HepG2 (cell line): Measurements from ENCODE around the gene PAPSS1. TPM values are rescaled to one million over a fixed set of nuclear protein-coding genes. Genes with fewer than 3 reads are reported as not detected.

Experiments
- ATAC-seq: fragments of 200-7000 bp; cut with Tn5 transposase; 3 replicates; pipeline ENCODE4 v1.9.1; 2020; ENCODE audit warnings: mild to moderate bottlenecking, moderate library complexity
- BruUV-seq: library from RNA; stranded (reverse); fragments of 400-500 nt; replicated peaks from 2 replicates; lab custom pipeline; 2021; lab: Mats Ljungman, UMichigan
- CTCF ChIA-PET: fragments of 300-600 bp; formaldehyde crosslinking; extraction: SDS; loops from one replicate; lab custom pipeline; 2021; ENCODE audit warnings: low total read pairs, inconsistent platforms, low intra/inter-chr PET ratio; lab: Yijun Ruan, JAX
- POLR2A ChIA-PET: fragments of 350-600 bp; sonication (Branson Sonifier 250); formaldehyde crosslinking; loops from one replicate; lab custom pipeline; 2020; ENCODE audit warnings: antibody characterized with exemption, inconsistent platforms; lab: Yijun Ruan, JAX
- DNase-seq: peaks from one replicate; pipeline ENCODE4 v3.0.0-alpha.2; 2015; ENCODE audit warnings: low spot score
- FAIRE-seq: peaks from 3 replicates; lab custom pipeline; 2011; peaks lifted over from hg19 to GRCh38; lab: Jason Lieb, UNC
- H2AFZ ChIP-seq: one replicate; pipeline ENCODE4 v1.6.1; 2011; ENCODE audit warnings: low read length, inconsistent platforms
- H3K27ac ChIP-seq: fragments of 300-600 bp; 3 replicates; pipeline ENCODE4 v1.8.0; 2011; ENCODE audit warnings: mixed run types, mild to moderate bottlenecking, mixed read lengths, low read length, inconsistent platforms; ENCODE audit not compliant: insufficient read depth; ENCODE audit errors: extremely low read length
- H3K27me3 ChIP-seq, 2 experiments: fragments of 200-600 bp in 1 of 2; 2 replicates in 1 of 2; 3 replicates in 1 of 2; pipeline versions ENCODE4 v1.6.0 to v1.8.0; 2011; ENCODE audit warnings: low read length in 2 of 2, mild to moderate bottlenecking in 2 of 2, moderate library complexity in 2 of 2, inconsistent platforms in 1 of 2; ENCODE audit not compliant: insufficient read depth in 2 of 2, control insufficient read depth in 1 of 2
- H3K36me3 ChIP-seq, 2 experiments: fragments of 200-600 bp in 1 of 2; replicated peaks in 1 of 2; 2 replicates in 1 of 2; 3 replicates in 1 of 2; pipeline versions ENCODE4 v1.5.1 to v1.8.0; 2011; ENCODE audit warnings: low read length in 2 of 2, inconsistent platforms in 1 of 2; ENCODE audit not compliant: insufficient read depth in 2 of 2, control insufficient read depth in 1 of 2
- H3K4me1 ChIP-seq: 2 replicates; pipeline ENCODE4 v1.5.1; 2012; ENCODE audit warnings: low read length, inconsistent platforms; ENCODE audit not compliant: insufficient read depth
- H3K4me2 ChIP-seq: 2 replicates; pipeline ENCODE4 v1.6.0; 2011; ENCODE audit warnings: low read depth, low read length, inconsistent platforms
- H3K4me3 ChIP-seq, 3 experiments: fragments of 200-600 bp in 1 of 3; sonication (generic), shearing (Covaris generic) in 1 of 3; replicated peaks in 1 of 3; 2 replicates each; pipeline ENCODE4 v1.5.1; 2011 to 2016; ENCODE audit warnings: low read length in 3 of 3, inconsistent platforms in 2 of 3, low read depth in 2 of 3, mild to moderate bottlenecking in 2 of 3, control low read depth in 1 of 3, mixed read lengths in 1 of 3; ENCODE audit not compliant: insufficient read depth in 1 of 3
- H3K79me2 ChIP-seq: one replicate; pipeline ENCODE4 v1.6.1; 2011; ENCODE audit warnings: low read length, inconsistent platforms; ENCODE audit not compliant: insufficient read depth
- H3K9ac ChIP-seq: 2 replicates; pipeline ENCODE4 v1.6.0; 2011; ENCODE audit warnings: mild to moderate bottlenecking, low read depth, low read length, inconsistent platforms; ENCODE audit not compliant: insufficient read depth
- H3K9me3 ChIP-seq: 2 replicates; pipeline ENCODE4 v1.5.1; 2012; ENCODE audit warnings: mild to moderate bottlenecking, low read length
- H4K20me1 ChIP-seq: 2 replicates; pipeline ENCODE4 v1.6.0; 2011; ENCODE audit warnings: inconsistent platforms, mild to moderate bottlenecking, low read length, moderate library complexity; ENCODE audit not compliant: insufficient read depth
- DMTF1 ChIP-seq: sonication (generic); formaldehyde crosslinking; IDR thresholded peaks from 2 replicates; pipeline ENCODE4 v1.4.0; 2020; ENCODE audit warnings: mild to moderate bottlenecking, missing genetic modification reagents
- ELF1 ChIP-seq: sonication (generic); formaldehyde crosslinking; IDR thresholded peaks from 2 replicates; pipeline ENCODE4 v1.4.0; 2020; ENCODE audit warnings: missing genetic modification reagents
- ETV5 ChIP-seq: IDR thresholded peaks from 2 replicates; pipeline ENCODE4 v1.6.1; 2018; ENCODE audit warnings: missing biosample characterization, missing genetic modification reagents, inconsistent platforms, borderline replicate concordance
- SNAPC5 ChIP-seq: sonication (generic); formaldehyde crosslinking; IDR thresholded peaks from 2 replicates; pipeline ENCODE4 v1.8.1; 2023; ENCODE audit warnings: mild to moderate bottlenecking, missing genetic modification reagents, borderline replicate concordance
- SP2 ChIP-seq: sonication (generic); formaldehyde crosslinking; IDR thresholded peaks from 2 replicates; pipeline ENCODE4 v1.5.1; 2020; ENCODE audit warnings: mild to moderate bottlenecking, missing genetic modification reagents
- ZBTB37 ChIP-seq: sonication (generic); formaldehyde crosslinking; IDR thresholded peaks from 2 replicates; pipeline ENCODE4 v1.4.0; 2020; ENCODE audit warnings: mild to moderate bottlenecking, missing genetic modification reagents
- ZFAT ChIP-seq: sonication (generic); formaldehyde crosslinking; conservative IDR thresholded peaks from 2 replicates; pipeline ENCODE4 v1.8.1; 2023; ENCODE audit warnings: missing genetic modification reagents, inconsistent platforms
- ZGPAT ChIP-seq: IDR thresholded peaks from 2 replicates; pipeline ENCODE4 v1.6.1; 2016; ENCODE audit warnings: mild to moderate bottlenecking
- ZNF589 ChIP-seq: sonication (generic); formaldehyde crosslinking; conservative IDR thresholded peaks from 2 replicates; pipeline ENCODE4 v1.8.0; 2022; ENCODE audit warnings: mild to moderate bottlenecking, moderate library complexity, missing genetic modification reagents
- WGBS: methylation state at CpG from one replicate; pipeline ENCODE4 v1.1.6; 2017; ENCODE audit warnings: low lambda C conversion rate; 5-methylcytosine and 5-hydroxymethylcytosine counted together
- in situ Hi-C: cut with HindIII; loops from 2 replicates; pipeline ENCODE4 v1.10.0; 2017; ENCODE audit warnings: low pct_unique_long_range_greater_than_20kb; ENCODE audit not compliant: extremely low pct_ligation_motif_present
- intact Hi-C: fragments of 100-400 bp; cut with micrococcal nuclease; formaldehyde crosslinking; loops from one replicate; pipeline ENCODE4 v1.10.0; 2022; ENCODE audit not compliant: unreplicated experiment
- polyA plus RNA-seq, 8 experiments: library from polyadenylated mRNA; depleted of rRNA in 3 of 8; stranded (reverse) in 7 of 8; unstranded in 1 of 8; fragments of >200 nt; fragmentation: Illumina TruSeq in 4 of 8; extraction: Trizol in 4 of 8; gene quantifications; 2 replicates each; pipeline versions ENCODE4 v1.2.1 to v1.2.3, GENCODE V29; 2011 to 2016; ENCODE audit warnings: low read depth in 4 of 8, missing spikeins in 1 of 8, mixed read lengths in 1 of 8; ENCODE audit not compliant: insufficient read depth in 1 of 8
- total RNA-seq, 5 experiments: library from RNA; depleted of rRNA; stranded (reverse); fragments of >200 nt; fragmentation: Illumina TruSeq; extraction: Trizol; gene quantifications; 2 replicates each; pipeline ENCODE4 v1.2.3, GENCODE V29; 2016; ENCODE audit warnings: low read depth in 1 of 5

PAPSS1 gene
- total and polyA plus RNA-seq, 2 of the 13 experiments (the other 11 are each of a cell fraction or from before 2014, with no cell fraction given): 105 to 126 TPM

- Histone ChIP-seq H3K27ac (no peak overlapping the region), H4K20me1 (no peaks in the 10 kb centered on the region), H3K27me3 (no peaks in the 10 kb centered on the region), H3K79me2 (peaks cover 4% of the 10 kb centered on the region), H3K9me3 (no peaks in the 10 kb centered on the region), H2AFZ (no peak overlapping the region), H3K4me1 (peaks cover 58% of the 10 kb centered on the region), H3K4me2 (no peak overlapping the region), H3K36me3 (peaks cover 2 to 6% of the 10 kb centered on the region in 2 experiments; a peak in 3 of 5 replicates), H3K9ac (no peak overlapping the region), H3K4me3 (no peak overlapping the region)
- in situ Hi-C loops (no loop called here), intact Hi-C loops (loop anchor here (5.0 kb wide), 1 partner anchor 86 kb away; no protein-coding TSS in a partner anchor)
- no TSS peak for BruUV-seq
- ChIA-PET POLR2A (no interaction called here), CTCF (no interaction called here)
- FAIRE-seq (no peak), ATAC-seq (no peak), DNase-seq (no peak)
- TF ChIP-seq ZNF589 (CRISPR knock-in tag): no peak
- no peak for TF ChIP-seq ELF1 (CRISPR knock-in tag)
- 0 out of 2 replicates have a peak, but pooled peaks have one; percentile 29 for TF ChIP-seq ZGPAT (CRISPR knock-in tag)
- no peak for TF ChIP-seq SP2 (CRISPR knock-in tag)
- WGBS: 91% methylated on average over 6 of the region's 6 CpGs
Measured at GRCh38 chr4:107631560-107631959, 88.5 kb downstream of the PAPSS1 start.

GRCh38 chr4:107630185-107630705, 89.8 kb downstream of the PAPSS1 start:
- POLR2A ChIA-PET: no interaction called here

More at GRCh38 chr4:107630185-107630705, 89.8 kb downstream of the PAPSS1 start:
- Histone ChIP-seq H3K9me3 (no peaks in the 10 kb centered on the region), H3K9ac (no peak overlapping the region), H4K20me1 (no peaks in the 10 kb centered on the region), H3K79me2 (peaks cover 3% of the 10 kb centered on the region), H3K4me3 (no peak overlapping the region), H3K4me1 (peaks cover 50% of the 10 kb centered on the region), H3K36me3 (peaks cover 2 to 6% of the 10 kb centered on the region in 2 experiments; a peak in 3 of 5 replicates), H3K4me2 (no peak overlapping the region), H3K27me3 (no peaks in the 10 kb centered on the region), H2AFZ (no peak overlapping the region), H3K27ac (no peak overlapping the region)
- intact Hi-C loops (loop anchor here (5.0 kb wide), 1 partner anchor 87 kb away; no protein-coding TSS in a partner anchor), in situ Hi-C loops (no loop called here)
- no peak for ATAC-seq
- 80% methylated on average over 6 of the region's 6 CpGs for WGBS
- no TSS peak for BruUV-seq
- CTCF ChIA-PET: no interaction called here
- no peak for FAIRE-seq
- no peak for DNase-seq
- no peak for TF ChIP-seq ZFAT
- no peak for TF ChIP-seq DMTF1 (CRISPR knock-in tag)
- no peak for TF ChIP-seq ETV5 (CRISPR knock-in tag)
- no peak for TF ChIP-seq SNAPC5 (CRISPR knock-in tag)
- TF ChIP-seq ZBTB37 (CRISPR knock-in tag): no peak
